Retinal pigment epithelial cell (primary cell): ENCODE measurements around the gene SYT1.
A peak's percentile ranks its signal among the peaks of the same experiment; 100 is the strongest.

Experiments
- DNase-seq: peaks from one replicate; pipeline ENCODE4 v3.0.0-alpha.2; 2010; ENCODE audit warnings: low read depth
- H3K4me3 ChIP-seq: 2 replicates; pipeline ENCODE4 v1.5.1; 2011; ENCODE audit warnings: mild to moderate bottlenecking, low read length, control low read depth, moderate library complexity
- CTCF ChIP-seq: conservative IDR thresholded peaks from 2 replicates; pipeline ENCODE4 v1.5.1; 2011; ENCODE audit warnings: low read depth, low read length, control low read depth, inconsistent platforms

The SYT1 gene

GRCh38 chr12:79217306-79217705 is 352.7 kb downstream of the SYT1 start:
- no peak for TF ChIP-seq CTCF
- no peak overlapping the region for H3K4me3 ChIP-seq
- DNase-seq, result no peak

GRCh38 chr12:79223210-79223609 is 358.6 kb downstream of the SYT1 start:
- H3K4me3 ChIP-seq, result no peak overlapping the region
- no peak for TF ChIP-seq CTCF

GRCh38 chr12:79223761-79224160 is 359.2 kb downstream of the SYT1 start:
- DNase-seq, result no peak
- no peak overlapping the region for H3K4me3 ChIP-seq

More at GRCh38 chr12:79223210-79223609, 358.6 kb downstream of the SYT1 start:
- no peak for DNase-seq

GRCh38 chr12:79227091-79227490 is 362.5 kb downstream of the SYT1 start:
- no peak for TF ChIP-seq CTCF
- no peak for DNase-seq
- H3K4me3 ChIP-seq, result no peak overlapping the region

More at GRCh38 chr12:79223761-79224160, 359.2 kb downstream of the SYT1 start:
- TF ChIP-seq CTCF, result no peak

GRCh38 chr12:79227646-79228045 is 363.1 kb downstream of the SYT1 start:
- no peak for TF ChIP-seq CTCF
- DNase-seq, result no peak
- H3K4me3 ChIP-seq, result no peak overlapping the region

GRCh38 chr12:79233341-79233781 is 368.8 kb downstream of the SYT1 start:
- DNase-seq, result peak; percentile 27
- H3K4me3 ChIP-seq, result no peak overlapping the region
- TF ChIP-seq CTCF, result no peak

GRCh38 chr12:79236920-79237319 is 372.3 kb downstream of the SYT1 start:
- no peak for DNase-seq
- TF ChIP-seq CTCF, result no peak
- H3K4me3 ChIP-seq, result no peak overlapping the region
